GM12878 (cell line): ENCODE measurements around the gene OR8D1. TPM values are rescaled to one million over a fixed set of nuclear protein-coding genes. Genes with fewer than 3 reads are reported as not detected.

Experiments
- ATAC-seq: fragments of 200-7000 bp; cut with Tn5 transposase; 3 replicates; pipeline ENCODE4 v1.9.1; 2020; ENCODE audit warnings: mild to moderate bottlenecking, moderate library complexity
- BruUV-seq: library from RNA; stranded (reverse); fragments of 400-500 nt; replicated peaks from 2 replicates; lab custom pipeline; 2021; lab: Mats Ljungman, UMichigan
- CTCF ChIA-PET: fragments of 300-600 bp; sonication (Branson Sonifier 250); formaldehyde crosslinking; extraction: SDS; loops from one replicate; lab custom pipeline; 2021; ENCODE audit warnings: inconsistent platforms; lab: Yijun Ruan, JAX
- POLR2A ChIA-PET: fragments of 350-600 bp; formaldehyde crosslinking; extraction: SDS; loops from one replicate; lab custom pipeline; 2021; ENCODE audit warnings: inconsistent platforms; lab: Charles Lee
- RAD21 ChIA-PET: fragments of 300-600 bp; sonication (Branson Sonifier 250); formaldehyde crosslinking; loops from one replicate; lab custom pipeline; 2023; ENCODE audit warnings: antibody characterized with exemption; ENCODE audit not compliant: unreplicated experiment; lab: Charles Lee
- SMC1A ChIA-PET: fragments of 300-600 bp; sonication (Branson Sonifier 250); formaldehyde crosslinking; loops from one replicate; lab custom pipeline; 2023; ENCODE audit not compliant: unreplicated experiment, uncharacterized antibody; lab: Charles Lee
- DNase-seq: peaks from one replicate; pipeline ENCODE4 v3.0.0-alpha.2; 2011; ENCODE audit warnings: low read depth, low spot score
- FAIRE-seq: peaks from 3 replicates; lab custom pipeline; 2011; peaks lifted over from hg19 to GRCh38; lab: Jason Lieb, UNC
- H2AFZ ChIP-seq: 2 replicates; pipeline ENCODE4 v1.6.0; 2011; ENCODE audit warnings: low read depth, low read length, control low read depth; ENCODE audit not compliant: control insufficient read depth
- H3K27ac ChIP-seq: 2 replicates; pipeline ENCODE4 v1.5.1; 2011; ENCODE audit warnings: control low read depth; ENCODE audit not compliant: control insufficient read depth, insufficient read depth
- H3K27me3 ChIP-seq, 2 experiments: replicated peaks in 1 of 2; 2 replicates each; pipeline versions ENCODE4 v1.6.0 to v1.6.1; 2011; ENCODE audit warnings: low read length in 1 of 2; ENCODE audit not compliant: control insufficient read depth in 2 of 2, insufficient read depth in 2 of 2
- H3K36me3 ChIP-seq, 2 experiments: 2 replicates each; pipeline ENCODE4 v1.5.1; 2011; ENCODE audit warnings: low read length in 1 of 2; ENCODE audit not compliant: control insufficient read depth in 2 of 2, insufficient read depth in 2 of 2
- H3K4me1 ChIP-seq: 2 replicates; pipeline ENCODE4 v1.6.1; 2011; ENCODE audit warnings: mild to moderate bottlenecking, low read length, moderate library complexity, mixed read lengths; ENCODE audit not compliant: control insufficient read depth, insufficient read depth
- H3K4me2 ChIP-seq: 2 replicates; pipeline ENCODE4 v1.6.0; 2011; ENCODE audit warnings: control low read depth; ENCODE audit not compliant: control insufficient read depth, insufficient read depth
- H3K4me3 ChIP-seq: fragments of 200-600 bp; sonication (generic); 2 replicates; pipeline ENCODE4 v1.5.1; 2016
- H3K79me2 ChIP-seq: 2 replicates; pipeline ENCODE4 v1.6.0; 2011; ENCODE audit warnings: low read length; ENCODE audit not compliant: control insufficient read depth, insufficient read depth
- H3K9ac ChIP-seq: 2 replicates; pipeline ENCODE4 v1.8.0; 2011; ENCODE audit warnings: low read length, control low read depth, mixed read lengths; ENCODE audit not compliant: control insufficient read depth, insufficient read depth
- H3K9me3 ChIP-seq: replicated peaks from 3 replicates; pipeline ENCODE4 v1.5.1; 2011; ENCODE audit warnings: mild to moderate bottlenecking, low read length; ENCODE audit not compliant: control insufficient read depth, insufficient read depth
- H4K20me1 ChIP-seq: 2 replicates; pipeline ENCODE4 v1.6.0; 2011; ENCODE audit not compliant: control insufficient read depth, insufficient read depth
- KAT2A ChIP-seq: conservative IDR thresholded peaks from 2 replicates; pipeline ENCODE4 v1.6.1; 2011; ENCODE audit warnings: low read depth, low read length; ENCODE audit not compliant: control insufficient read depth
- POLR2AphosphoS5 ChIP-seq: IDR thresholded peaks from 2 replicates; pipeline ENCODE4 v1.6.1; 2011; ENCODE audit warnings: mild to moderate bottlenecking, low read length, inconsistent platforms
- RAD21 ChIP-seq: IDR thresholded peaks from 2 replicates; pipeline ENCODE4 v1.6.1; 2011; ENCODE audit warnings: mild to moderate bottlenecking, low read depth, low read length, moderate library complexity; ENCODE audit not compliant: insufficient read depth
- WGBS: methylation state at CpG from one replicate; pipeline ENCODE4 v1.1.6; 2016; ENCODE audit warnings: low lambda C conversion rate; ENCODE audit not compliant: insufficient replicate concordance, insufficient coverage; ENCODE audit errors: missing lambda C conversion rate; 5-methylcytosine and 5-hydroxymethylcytosine counted together
- in situ Hi-C: fragments of 300-500 bp; cut with MboI; formaldehyde crosslinking; loops from 9 replicates; pipeline ENCODE4 v1.14.3; 2018; ENCODE audit warnings: mixed read lengths
- intact Hi-C: fragments of 100-400 bp; cut with micrococcal nuclease; formaldehyde crosslinking; loops from one replicate; pipeline ENCODE4 v1.14.2; 2022; ENCODE audit not compliant: unreplicated experiment
- polyA plus RNA-seq, 11 experiments: library from polyadenylated mRNA; depleted of rRNA in 4 of 11; unstranded in 6 of 11; stranded (reverse) in 5 of 11; fragments of >200 nt; fragmentation: Nextera tagmentation in 4 of 11; fragmentation: Illumina TruSeq in 1 of 11; extraction: Ambion mirVana in 4 of 11; extraction: Trizol in 1 of 11; gene quantifications; 1 replicate in 1 of 11; 2 replicates in 10 of 11; pipeline versions ENCODE4 v1.2.1 to v1.2.3, GENCODE V29; 2011 to 2016; ENCODE audit warnings: inconsistent platforms in 2 of 11, missing spikeins in 2 of 11, low read depth in 1 of 11
- total RNA-seq, 4 experiments: library from RNA; depleted of rRNA in 3 of 4; stranded (reverse); fragments of >200 nt in 3 of 4; fragmentation: Illumina TruSeq in 1 of 4; extraction: Trizol in 1 of 4; gene quantifications; 2 replicates each; pipeline versions ENCODE4 v1.2.1 to v1.2.3, GENCODE V29; 2013 to 2021
- TF ChIP-seq, protein P1 (sequence below): fragments of 450-650 bp; formaldehyde crosslinking; IDR thresholded peaks from 2 replicates; pipeline ENCODE4 v1.4.0; 2020; ENCODE audit warnings: mild to moderate bottlenecking, moderate library complexity

OR8D1 gene
- total and polyA plus RNA-seq, 10 of the 15 experiments (the other 5 are each of a cell fraction or from before 2014, with no cell fraction given) = not detected

DNA sequence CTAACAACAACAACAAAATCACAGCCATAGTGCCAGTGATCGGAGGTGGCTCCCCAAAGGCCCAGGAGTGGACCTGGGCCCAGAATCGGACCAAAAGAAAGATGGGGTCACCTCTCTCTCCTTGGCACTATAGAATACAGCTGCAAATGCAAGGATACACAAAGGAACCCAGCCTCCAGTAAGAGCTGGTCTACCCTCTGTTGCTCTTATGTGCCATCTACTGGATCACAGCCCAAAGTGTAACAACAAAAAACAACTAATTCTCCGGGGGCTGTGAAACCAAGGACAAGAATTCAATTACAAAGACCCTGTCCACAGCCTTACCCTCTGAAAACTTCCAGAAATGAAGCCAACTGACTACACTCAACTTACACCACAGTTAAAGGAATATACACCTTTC is 35.9 kb downstream of the OR8D1 start:
- no peak for FAIRE-seq
- RAD21 ChIA-PET = no interaction called here
- Histone ChIP-seq H3K27ac (no peak overlapping the region), H3K27me3 (no peaks in the 10 kb centered on the region), H3K9ac (no peak overlapping the region), H4K20me1 (no peaks in the 10 kb centered on the region), H3K4me3 (no peak overlapping the region), H3K79me2 (no peaks in the 10 kb centered on the region), H3K36me3 (no peaks in the 10 kb centered on the region), H3K4me2 (no peak overlapping the region), H2AFZ (no peak overlapping the region), H3K9me3 (no peaks in the 10 kb centered on the region)
- no peak for DNase-seq
- 2% methylated on average over 3 of the region's 3 CpGs for WGBS
- CTCF ChIA-PET = no interaction called here
- ATAC-seq = peak; percentile 36; the same call in 1 of the 3 replicates
- BruUV-seq = no TSS peak
- POLR2A ChIA-PET = no interaction called here
- SMC1A ChIA-PET = no interaction called here
- TF ChIP-seq, protein P1, sequence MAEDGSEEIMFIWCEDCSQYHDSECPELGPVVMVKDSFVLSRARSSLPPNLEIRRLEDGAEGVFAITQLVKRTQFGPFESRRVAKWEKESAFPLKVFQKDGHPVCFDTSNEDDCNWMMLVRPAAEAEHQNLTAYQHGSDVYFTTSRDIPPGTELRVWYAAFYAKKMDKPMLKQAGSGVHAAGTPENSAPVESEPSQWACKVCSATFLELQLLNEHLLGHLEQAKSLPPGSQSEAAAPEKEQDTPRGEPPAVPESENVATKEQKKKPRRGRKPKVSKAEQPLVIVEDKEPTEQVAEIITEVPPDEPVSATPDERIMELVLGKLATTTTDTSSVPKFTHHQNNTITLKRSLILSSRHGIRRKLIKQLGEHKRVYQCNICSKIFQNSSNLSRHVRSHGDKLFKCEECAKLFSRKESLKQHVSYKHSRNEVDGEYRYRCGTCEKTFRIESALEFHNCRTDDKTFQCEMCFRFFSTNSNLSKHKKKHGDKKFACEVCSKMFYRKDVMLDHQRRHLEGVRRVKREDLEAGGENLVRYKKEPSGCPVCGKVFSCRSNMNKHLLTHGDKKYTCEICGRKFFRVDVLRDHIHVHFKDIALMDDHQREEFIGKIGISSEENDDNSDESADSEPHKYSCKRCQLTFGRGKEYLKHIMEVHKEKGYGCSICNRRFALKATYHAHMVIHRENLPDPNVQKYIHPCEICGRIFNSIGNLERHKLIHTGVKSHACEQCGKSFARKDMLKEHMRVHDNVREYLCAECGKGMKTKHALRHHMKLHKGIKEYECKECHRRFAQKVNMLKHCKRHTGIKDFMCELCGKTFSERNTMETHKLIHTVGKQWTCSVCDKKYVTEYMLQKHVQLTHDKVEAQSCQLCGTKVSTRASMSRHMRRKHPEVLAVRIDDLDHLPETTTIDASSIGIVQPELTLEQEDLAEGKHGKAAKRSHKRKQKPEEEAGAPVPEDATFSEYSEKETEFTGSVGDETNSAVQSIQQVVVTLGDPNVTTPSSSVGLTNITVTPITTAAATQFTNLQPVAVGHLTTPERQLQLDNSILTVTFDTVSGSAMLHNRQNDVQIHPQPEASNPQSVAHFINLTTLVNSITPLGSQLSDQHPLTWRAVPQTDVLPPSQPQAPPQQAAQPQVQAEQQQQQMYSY (CRISPR knock-in tag) = no peak
- 0 out of 2 replicates have a peak, but pooled peaks have one; percentile 8 for TF ChIP-seq RAD21
- TF ChIP-seq KAT2A = no peak
- no peak for TF ChIP-seq POLR2AphosphoS5
- TF ChIP-seq, all 136 proteins: peak for 1
- H3K4me1 ChIP-seq = no peaks in the 10 kb centered on the region
- intact Hi-C loops (no loop called here), in situ Hi-C loops (no loop called here)
